OCI-LY1 (cell line): ENCODE results near the gene COL4A4.

ENCODE experiments used
- EZH2 ChIP-seq: fragments of 200-600 bp; sonication (generic), shearing (Covaris generic); IDR thresholded peaks from 2 replicates; pipeline ENCODE4 v1.8.0; 2017; ENCODE audit warnings: borderline replicate concordance, mixed run types, mild to moderate bottlenecking, antibody characterized with exemption, low read length, moderate library complexity, mixed read lengths
- TF ChIP-seq, protein P1 (sequence below): fragments of 200-600 bp; sonication (generic), shearing (Covaris generic); IDR thresholded peaks from 2 replicates; pipeline ENCODE4 v1.5.1; 2017; ENCODE audit warnings: mild to moderate bottlenecking, antibody characterized with exemption, low read length, moderate library complexity, mixed read lengths

DNA sequence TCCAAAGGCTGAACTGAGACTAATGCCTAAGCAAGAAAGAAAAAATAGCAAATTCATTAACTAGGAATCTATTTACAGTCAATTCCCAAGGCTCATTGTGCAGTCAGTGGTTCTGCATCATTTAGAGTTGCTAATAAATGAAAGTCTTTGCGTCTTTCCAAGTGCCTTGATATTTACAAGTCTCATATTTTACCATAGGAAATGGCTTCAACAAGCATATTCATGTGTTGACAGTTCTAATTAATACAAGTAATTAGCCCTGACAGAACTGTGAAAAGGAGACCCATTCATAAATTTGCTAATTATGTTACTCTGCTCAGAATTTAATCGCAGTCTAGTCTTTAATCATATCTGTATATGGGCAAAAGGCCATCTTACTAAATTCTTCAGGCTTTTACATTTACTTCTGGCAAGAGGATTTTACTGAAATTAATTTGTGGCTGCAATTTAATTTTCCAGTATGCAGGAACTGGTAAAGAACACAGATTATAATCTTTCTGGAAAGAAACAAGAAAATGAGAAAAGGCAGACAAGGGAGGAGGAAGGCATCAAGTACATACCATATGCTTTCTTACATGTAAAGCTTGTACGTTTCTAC is 201.7 kb downstream of the COL4A4 start:
- TF ChIP-seq, protein P1, sequence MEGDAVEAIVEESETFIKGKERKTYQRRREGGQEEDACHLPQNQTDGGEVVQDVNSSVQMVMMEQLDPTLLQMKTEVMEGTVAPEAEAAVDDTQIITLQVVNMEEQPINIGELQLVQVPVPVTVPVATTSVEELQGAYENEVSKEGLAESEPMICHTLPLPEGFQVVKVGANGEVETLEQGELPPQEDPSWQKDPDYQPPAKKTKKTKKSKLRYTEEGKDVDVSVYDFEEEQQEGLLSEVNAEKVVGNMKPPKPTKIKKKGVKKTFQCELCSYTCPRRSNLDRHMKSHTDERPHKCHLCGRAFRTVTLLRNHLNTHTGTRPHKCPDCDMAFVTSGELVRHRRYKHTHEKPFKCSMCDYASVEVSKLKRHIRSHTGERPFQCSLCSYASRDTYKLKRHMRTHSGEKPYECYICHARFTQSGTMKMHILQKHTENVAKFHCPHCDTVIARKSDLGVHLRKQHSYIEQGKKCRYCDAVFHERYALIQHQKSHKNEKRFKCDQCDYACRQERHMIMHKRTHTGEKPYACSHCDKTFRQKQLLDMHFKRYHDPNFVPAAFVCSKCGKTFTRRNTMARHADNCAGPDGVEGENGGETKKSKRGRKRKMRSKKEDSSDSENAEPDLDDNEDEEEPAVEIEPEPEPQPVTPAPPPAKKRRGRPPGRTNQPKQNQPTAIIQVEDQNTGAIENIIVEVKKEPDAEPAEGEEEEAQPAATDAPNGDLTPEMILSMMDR = no peak
- TF ChIP-seq EZH2 = no peak
